A673 (cell line): ENCODE data around the gene TBXAS1. TPM values are rescaled to one million over a fixed set of nuclear protein-coding genes. Genes with fewer than 3 reads are reported as not detected.

ENCODE experiments used
- BruUV-seq: library from RNA; stranded (reverse); fragments of 400-500 nt; replicated peaks from 2 replicates; lab custom pipeline; 2021; lab: Mats Ljungman, UMichigan
- CTCF ChIA-PET: fragments of 300-600 bp; sonication (Branson Sonifier 250); formaldehyde crosslinking; loops from one replicate; lab custom pipeline; 2022; ENCODE audit warnings: antibody characterized with exemption; lab: Charles Lee
- POLR2A ChIA-PET: fragments of 300-600 bp; sonication (Branson Sonifier 250); formaldehyde crosslinking; loops from one replicate; lab custom pipeline; 2022; ENCODE audit warnings: antibody characterized with exemption; ENCODE audit not compliant: low non-redundant PET; lab: Charles Lee
- DNase-seq: peaks from one replicate; pipeline ENCODE4 v3.0.0-alpha.2; 2015; ENCODE audit warnings: low spot score
- H3K27ac ChIP-seq: fragments of 200-600 bp; sonication (generic); 2 replicates; pipeline ENCODE4 v1.5.1; 2016; ENCODE audit warnings: mixed run types, low read depth, mild to moderate bottlenecking, mixed read lengths, antibody characterized with exemption, low read length; ENCODE audit not compliant: poor library complexity, severe bottlenecking
- H3K27me3 ChIP-seq: fragments of 200-600 bp; sonication (generic); replicated peaks from 2 replicates; pipeline ENCODE4 v1.6.1; 2017; ENCODE audit warnings: mixed run types, low read depth, mild to moderate bottlenecking, mixed read lengths, antibody characterized with exemption, low read length; ENCODE audit not compliant: insufficient read depth, poor library complexity
- H3K36me3 ChIP-seq: fragments of 200-600 bp; sonication (generic); 2 replicates; pipeline ENCODE4 v1.6.1; 2016; ENCODE audit warnings: mixed run types, mild to moderate bottlenecking, mixed read lengths, antibody characterized with exemption, low read length; ENCODE audit not compliant: insufficient read depth, poor library complexity, severe bottlenecking
- H3K4me1 ChIP-seq: fragments of 200-600 bp; sonication (generic); 2 replicates; pipeline ENCODE4 v1.6.1; 2017; ENCODE audit warnings: mixed run types, mild to moderate bottlenecking, mixed read lengths, antibody characterized with exemption, low read length; ENCODE audit not compliant: insufficient read depth, poor library complexity, severe bottlenecking
- H3K4me3 ChIP-seq: fragments of 200-600 bp; sonication (generic); 2 replicates; pipeline ENCODE4 v1.5.1; 2016; ENCODE audit warnings: low read depth, mixed run types, mild to moderate bottlenecking, mixed read lengths, low read length; ENCODE audit not compliant: poor library complexity, severe bottlenecking
- H3K9me3 ChIP-seq: fragments of 200-600 bp; sonication (generic); 2 replicates; pipeline ENCODE4 v1.6.1; 2016; ENCODE audit warnings: mixed run types, low read depth, mild to moderate bottlenecking, mixed read lengths, antibody characterized with exemption, low read length; ENCODE audit not compliant: poor library complexity, severe bottlenecking
- CTCF ChIP-seq: fragments of 300-800, 200-600 bp; sonication (generic); conservative IDR thresholded peaks from 2 replicates; pipeline ENCODE4 v1.5.1; 2017; ENCODE audit warnings: low read depth, mild to moderate bottlenecking, antibody characterized with exemption, low read length, moderate library complexity, mixed read lengths
- EZH2 ChIP-seq: fragments of 200-600 bp; sonication (generic); IDR thresholded peaks from 2 replicates; pipeline ENCODE4 v1.6.1; 2017; ENCODE audit warnings: borderline replicate concordance, low read depth, mild to moderate bottlenecking, mixed read lengths, antibody characterized with exemption, low read length; ENCODE audit not compliant: poor library complexity, severe bottlenecking
- intact Hi-C: fragments of 100-400 bp; cut with micrococcal nuclease; formaldehyde crosslinking; loops from one replicate; pipeline ENCODE4 v1.10.0; 2022; ENCODE audit not compliant: unreplicated experiment
- total RNA-seq: library from RNA; stranded (reverse); gene quantifications from 2 replicates; pipeline ENCODE4 v1.2.3, GENCODE V29; 2021

TBXAS1 gene
- total RNA-seq, 1 experiment from 2014 or later: 2.5 TPM

DNA sequence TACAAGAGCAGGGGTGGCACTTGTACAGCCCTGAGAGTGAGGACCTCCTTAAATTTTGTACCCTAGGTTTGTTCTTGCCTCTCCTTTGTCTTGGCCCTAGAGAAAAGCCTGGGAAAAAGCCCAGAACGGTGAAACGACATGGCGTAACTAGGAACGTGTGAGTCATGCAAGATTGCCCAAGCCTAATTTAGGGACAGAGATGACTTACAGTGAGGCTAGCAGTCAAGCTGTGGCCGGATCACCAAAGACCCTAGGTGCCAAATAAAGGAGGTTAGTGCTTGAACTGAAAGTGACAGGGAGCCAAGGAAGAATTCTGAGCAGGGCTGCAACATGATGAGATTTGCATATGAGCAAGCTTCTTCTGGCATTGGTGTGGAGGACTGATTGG, 25.1 kb downstream of the TBXAS1 start:
- no peaks in the 10 kb centered on the region for H3K9me3 ChIP-seq
- POLR2A ChIA-PET: no interaction called here
- no TSS peak for BruUV-seq
- H3K36me3 ChIP-seq: no peaks in the 10 kb centered on the region
- TF ChIP-seq CTCF (no peak), EZH2 (no peak)
- CTCF ChIA-PET: no interaction called here
- DNase-seq: peak; percentile 22
- no peaks in the 10 kb centered on the region for H3K4me1 ChIP-seq
- H3K27me3 ChIP-seq: no peaks in the 10 kb centered on the region
- no peak overlapping the region for H3K27ac ChIP-seq
- intact Hi-C loops: no loop called here
- H3K4me3 ChIP-seq: no peak overlapping the region

DNA sequence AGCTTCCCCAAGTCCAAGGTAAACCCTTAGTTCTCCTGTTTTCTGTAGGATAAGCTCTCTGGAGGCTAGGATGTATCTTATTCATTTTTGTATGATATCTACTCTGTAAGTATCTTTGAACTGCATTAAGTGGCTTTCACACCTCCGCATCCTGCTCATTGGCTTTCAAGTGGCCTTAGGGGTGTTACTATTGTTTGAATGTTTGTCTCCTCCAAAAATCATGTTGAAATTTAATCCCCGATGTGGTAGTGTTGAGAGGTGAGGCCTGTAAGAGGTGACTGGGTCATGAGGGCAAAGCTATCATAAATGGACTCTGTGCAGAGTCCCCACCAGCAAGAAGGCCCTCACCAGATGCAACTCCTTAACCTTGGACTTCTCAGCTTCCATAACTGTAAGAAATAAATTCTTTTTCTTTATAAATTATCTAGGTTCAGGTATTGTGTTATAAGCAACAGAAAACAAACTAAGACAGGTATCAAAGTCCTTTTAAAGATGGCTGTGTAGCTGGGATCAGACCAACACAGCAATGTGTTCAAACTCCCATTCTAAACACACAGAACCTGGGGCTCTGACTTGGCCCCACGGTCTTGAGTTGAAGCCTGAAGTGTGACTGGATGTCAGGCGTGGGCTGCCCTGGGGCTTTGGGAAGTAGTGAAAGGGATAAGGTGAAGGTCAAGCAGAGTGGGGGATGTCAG, 25.9 kb downstream of the TBXAS1 start:
- no peaks in the 10 kb centered on the region for H3K36me3 ChIP-seq
- no peaks in the 10 kb centered on the region for H3K9me3 ChIP-seq
- CTCF ChIA-PET: no interaction called here
- no peak for DNase-seq
- POLR2A ChIA-PET: no interaction called here
- H3K27ac ChIP-seq: no peak overlapping the region
- no TSS peak for BruUV-seq
- H3K4me1 ChIP-seq: no peaks in the 10 kb centered on the region
- H3K27me3 ChIP-seq: no peaks in the 10 kb centered on the region
- TF ChIP-seq CTCF (no peak), EZH2 (no peak)
- intact Hi-C loops: no loop called here
- no peak overlapping the region for H3K4me3 ChIP-seq

DNA sequence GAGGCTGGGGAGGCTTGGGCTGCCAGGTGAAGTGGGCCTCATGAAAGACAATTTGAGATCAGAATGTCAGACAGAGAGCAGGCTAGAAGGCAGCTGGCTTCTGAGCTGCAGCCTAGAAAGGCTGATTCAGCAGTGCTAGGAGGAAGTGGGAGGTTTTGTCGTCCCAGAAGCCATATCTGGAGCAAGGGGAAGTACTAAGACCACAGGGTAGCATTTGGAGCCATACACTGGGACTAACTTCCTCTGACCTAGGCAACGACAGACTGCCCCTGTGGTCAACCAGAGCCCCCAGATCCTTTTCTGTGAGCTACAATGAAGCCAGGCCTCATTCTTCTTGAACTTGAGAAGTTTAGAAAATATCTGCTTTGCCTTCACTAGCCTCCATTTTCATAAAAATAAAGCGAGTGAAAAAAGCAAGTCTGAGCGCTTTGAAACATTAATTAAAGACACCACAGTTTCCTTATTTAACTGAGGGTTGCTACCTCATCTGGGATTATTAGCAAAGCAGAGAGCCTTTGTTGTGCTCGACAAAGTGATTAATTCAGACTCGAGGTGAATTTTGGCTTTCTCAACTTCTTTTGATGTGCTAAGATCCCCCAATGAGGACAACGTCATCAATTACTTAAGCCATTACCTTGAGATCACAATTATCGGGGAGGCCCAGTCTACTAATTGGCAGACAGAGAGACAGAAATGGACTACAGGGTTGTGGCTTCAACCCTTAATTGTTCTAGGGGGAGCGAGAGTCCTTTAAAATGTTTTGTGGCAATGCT, 26.6 kb downstream of the TBXAS1 start:
- H3K4me1 ChIP-seq: no peaks in the 10 kb centered on the region
- ChIA-PET POLR2A (no interaction called here), CTCF (no interaction called here)
- intact Hi-C loops: no loop called here
- DNase-seq: no peak
- TF ChIP-seq EZH2: no peak
- H3K9me3 ChIP-seq: no peaks in the 10 kb centered on the region
- H3K4me3 ChIP-seq: no peak overlapping the region
- no TSS peak for BruUV-seq
- no peaks in the 10 kb centered on the region for H3K36me3 ChIP-seq
- no peak overlapping the region for H3K27ac ChIP-seq
- no peaks in the 10 kb centered on the region for H3K27me3 ChIP-seq
